ENCODE data around the gene ARMC12.

The ARMC12 gene

GRCh38 chr6:35774116-35774794, 37.4 kb downstream of the ARMC12 start:
- no peak for DNase-seq (ENCODE audit: low read depth in 2 of 2)
- TF ChIP-seq CTCF (IDR thresholded peaks at IDR 0.05; ENCODE audit: low read depth, low read length): no peak
- no peak overlapping the region for H3K4me3 ChIP-seq (replicated peaks in 1 of 2; ENCODE audit: low read depth in 2 of 2, low read length in 2 of 2)

DNA sequence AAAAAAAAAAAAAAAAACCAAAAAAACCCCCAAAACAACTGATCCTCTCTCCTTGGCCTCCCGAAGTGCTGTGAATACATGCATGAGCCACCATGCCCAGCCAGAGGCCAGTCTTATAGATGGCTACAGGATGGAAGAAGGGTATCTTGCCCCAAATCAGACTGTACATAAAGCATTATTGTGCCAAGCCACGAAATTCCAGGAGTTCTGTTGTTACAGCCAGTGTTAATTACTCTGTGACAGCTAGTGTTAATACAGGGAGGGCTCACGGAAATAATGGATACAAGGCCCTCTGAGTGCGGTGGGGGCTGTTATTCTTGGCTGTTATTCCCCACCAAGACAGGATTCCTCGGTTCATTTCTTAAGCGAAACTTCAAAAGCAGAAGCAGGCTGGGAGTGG, 38.2 kb downstream of the ARMC12 start:
- DNase-seq (ENCODE audit: low read depth in 2 of 2): no peak
- TF ChIP-seq CTCF (IDR thresholded peaks at IDR 0.05; ENCODE audit: low read depth, low read length): no peak
- no peak overlapping the region for H3K4me3 ChIP-seq (replicated peaks in 1 of 2; ENCODE audit: low read depth in 2 of 2, low read length in 2 of 2)

- TF ChIP-seq CTCF (IDR thresholded peaks at IDR 0.05; ENCODE audit: low read depth, low read length): no peak
- DNase-seq (ENCODE audit: low read depth in 2 of 2): peak in 1 of 2 donors; percentile 33
- peak within 1 kb of the TSS; percentile 46 for H3K4me3 ChIP-seq (replicated peaks in 1 of 2; ENCODE audit: low read depth in 2 of 2, low read length in 2 of 2)
These were observed 39.8 kb downstream of the ARMC12 start, which contains the start of gene CLPSL2 for GRCh38 chr6:35776364-35777215. Gene CLPSL2, plus strand, starts transcription at chr6:35776598. Its CDS starts 21 bp downstream, at chr6:35776619.

GRCh38 chr6:35777356-35778102, 40.7 kb downstream of the ARMC12 start:
- no peak for TF ChIP-seq CTCF (IDR thresholded peaks at IDR 0.05; ENCODE audit: low read depth, low read length)
- no peak for DNase-seq (ENCODE audit: low read depth in 2 of 2)
- H3K4me3 ChIP-seq (replicated peaks in 1 of 2; ENCODE audit: low read depth in 2 of 2, low read length in 2 of 2): no peak overlapping the region

DNA sequence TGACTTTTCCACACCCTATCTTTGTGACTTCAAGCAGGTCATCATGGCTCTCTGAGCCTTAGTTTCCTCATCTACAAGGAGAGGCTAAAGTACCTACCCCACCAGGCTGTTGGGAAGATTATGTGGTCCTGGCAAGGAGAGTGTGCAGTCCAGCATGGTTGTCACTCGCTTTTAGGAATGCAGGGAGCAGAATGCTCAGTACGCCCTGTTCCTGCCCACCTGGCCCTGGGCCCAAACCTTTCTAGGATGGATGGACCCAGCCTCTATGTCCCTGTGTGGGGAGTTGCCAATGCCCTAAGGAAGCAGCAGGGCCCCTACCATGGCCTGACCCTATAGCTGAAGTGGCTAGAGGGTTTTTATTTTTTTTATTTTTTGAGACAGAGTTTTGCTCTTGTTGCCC, 41.6 kb downstream of the ARMC12 start:
- no peak for TF ChIP-seq CTCF (IDR thresholded peaks at IDR 0.05; ENCODE audit: low read depth, low read length)
- no peak for DNase-seq (ENCODE audit: low read depth in 2 of 2)
- no peak overlapping the region for H3K4me3 ChIP-seq (replicated peaks in 1 of 2; ENCODE audit: low read depth in 2 of 2, low read length in 2 of 2)

DNA sequence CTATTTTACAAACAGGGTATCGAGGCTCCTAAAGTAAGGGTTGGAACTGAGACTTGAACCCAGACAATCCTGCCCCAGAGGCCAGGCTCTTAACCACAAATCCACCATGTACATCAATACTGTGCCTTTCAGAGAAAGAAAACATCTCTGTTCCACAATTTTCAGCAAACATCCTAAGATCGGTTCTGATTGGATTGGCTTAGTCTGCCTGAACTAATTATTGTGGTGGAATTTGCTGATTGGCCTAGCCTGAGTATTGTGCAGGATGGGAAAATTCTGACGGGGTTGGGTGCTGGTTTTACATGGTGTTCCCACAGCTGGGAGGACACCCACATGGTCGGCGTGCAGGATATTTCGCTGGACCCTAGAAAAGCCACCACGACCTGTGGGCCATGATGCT, 43.9 kb downstream of the ARMC12 start, which contains the start of gene CLPSL1:
Gene CLPSL1 (plus strand): TSS at position 301 of the 400 bp plus-strand sequence. CDS start 92 bp downstream, at position 393.
- DNase-seq (ENCODE audit: low read depth in 2 of 2): no peak
- no peak for TF ChIP-seq CTCF (IDR thresholded peaks at IDR 0.05; ENCODE audit: low read depth, low read length)
- no peak within 1 kb of the TSS for H3K4me3 ChIP-seq (replicated peaks in 1 of 2; ENCODE audit: low read depth in 2 of 2, low read length in 2 of 2)
